Measurements from ENCODE around the gene AXDND1.
A peak's percentile ranks its signal among the peaks of the same experiment; 100 is the strongest.
"Not testable (repeated sequence)": the region's sequence is repeated elsewhere in the genome, so short reads cannot be mapped to it uniquely, and the experiment has no call there.

Gene AXDND1

GRCh38 chr1:179366093-179366800, 476 bp downstream of the AXDND1 start:
- DNase-seq (ENCODE audit: low spot score): no peak

- DNase-seq (ENCODE audit: low spot score): peak; percentile 74
Measured at GRCh38 chr1:179369751-179370341, 4.1 kb downstream of the AXDND1 start.

- no peak for DNase-seq (ENCODE audit: low spot score)
Measured at GRCh38 chr1:179372160-179372559, 6.4 kb downstream of the AXDND1 start.

- DNase-seq (ENCODE audit: low spot score): no peak
Measured at GRCh38 chr1:179376223-179376622, 10.5 kb downstream of the AXDND1 start.

- no peak for DNase-seq (ENCODE audit: low spot score)
Measured at GRCh38 chr1:179380299-179380698, 14.5 kb downstream of the AXDND1 start.

GRCh38 chr1:179384027-179384426, 18.3 kb downstream of the AXDND1 start:
- DNase-seq (ENCODE audit: low spot score): no peak

- no peak for DNase-seq (ENCODE audit: low spot score)
Measured at GRCh38 chr1:179385510-179385909, 19.7 kb downstream of the AXDND1 start.

GRCh38 chr1:179393721-179394120, 27.9 kb downstream of the AXDND1 start:
- DNase-seq (ENCODE audit: low spot score): no peak

GRCh38 chr1:179399399-179399798, 33.6 kb downstream of the AXDND1 start:
- not testable (repeated sequence) for DNase-seq (ENCODE audit: low spot score)

- DNase-seq (ENCODE audit: low spot score): not testable (repeated sequence)
Measured at GRCh38 chr1:179417760-179418159, 52.0 kb downstream of the AXDND1 start.

GRCh38 chr1:179418706-179419105, 52.9 kb downstream of the AXDND1 start:
- DNase-seq (ENCODE audit: low spot score): not testable (repeated sequence)

- no peak for DNase-seq (ENCODE audit: low spot score)
Measured at GRCh38 chr1:179424610-179425009, 58.8 kb downstream of the AXDND1 start.

- DNase-seq (ENCODE audit: low spot score): no peak
Measured at GRCh38 chr1:179425186-179425585, 59.4 kb downstream of the AXDND1 start.

GRCh38 chr1:179437171-179437570, 71.4 kb downstream of the AXDND1 start:
- DNase-seq (ENCODE audit: low spot score): no peak

GRCh38 chr1:179439646-179440045, 73.9 kb downstream of the AXDND1 start:
- not testable (repeated sequence) for DNase-seq (ENCODE audit: low spot score)

GRCh38 chr1:179440301-179440700, 74.5 kb downstream of the AXDND1 start:
- DNase-seq (ENCODE audit: low spot score): not testable (repeated sequence)

GRCh38 chr1:179440971-179441370, 75.2 kb downstream of the AXDND1 start:
- no peak for DNase-seq (ENCODE audit: low spot score)

GRCh38 chr1:179441501-179441900, 75.7 kb downstream of the AXDND1 start:
- DNase-seq (ENCODE audit: low spot score): no peak

- not testable (repeated sequence) for DNase-seq (ENCODE audit: low spot score)
Measured at GRCh38 chr1:179442846-179443245, 77.1 kb downstream of the AXDND1 start.

GRCh38 chr1:179445593-179445992, 79.8 kb downstream of the AXDND1 start:
- no peak for DNase-seq (ENCODE audit: low spot score)

- no peak for DNase-seq (ENCODE audit: low spot score)
Measured at GRCh38 chr1:179447489-179447888, 81.7 kb downstream of the AXDND1 start.

GRCh38 chr1:179448437-179449149, 82.8 kb downstream of the AXDND1 start:
- no peak for DNase-seq (ENCODE audit: low spot score)

GRCh38 chr1:179459606-179460206, 93.9 kb downstream of the AXDND1 start:
- DNase-seq (ENCODE audit: low spot score): not testable (repeated sequence)

Data from activated CD4-positive, alpha-beta T cell treated with anti-CD3 and anti-CD28 coated beads, Interleukin-2, Interleukin-4, amounts not matched to agents 100 ng/mL and 50 ng/mL, durations not matched to agents 16 hours and 8 hours (primary cell).